ENCODE measurements around the gene GPRC5B.

Gene GPRC5B

GRCh38 chr16:19898924-19899604 lies 14.4 kb upstream of the GPRC5B start:
- Histone ChIP-seq H3K36me3 (ENCODE audit: control insufficient read depth, insufficient read depth, low read length) (no peaks in the 10 kb centered on the region), H3K27ac (ENCODE audit: insufficient read depth, low read length, poor library complexity, severe bottlenecking) (no peak overlapping the region), H3K9me3 (ENCODE audit: control insufficient read depth, low read length) (no peaks in the 10 kb centered on the region), H3K4me3 (ENCODE audit: insufficient read depth, low read depth, low read length, poor library complexity, severe bottlenecking) (no peak overlapping the region), H3K27me3 (replicated peaks; ENCODE audit: control insufficient read depth, insufficient read depth, low read length, poor library complexity, severe bottlenecking) (no peaks in the 10 kb centered on the region), H3K4me1 (ENCODE audit: control insufficient read depth, insufficient read depth, low read length, poor library complexity, severe bottlenecking) (no peaks in the 10 kb centered on the region)
- DNase-seq: no peak

GRCh38 chr16:19898166-19898565 lies 13.5 kb upstream of the GPRC5B start:
- no peaks in the 10 kb centered on the region for H3K36me3 ChIP-seq (ENCODE audit: control insufficient read depth, insufficient read depth, low read length)
- no peak overlapping the region for H3K27ac ChIP-seq (ENCODE audit: insufficient read depth, low read length, poor library complexity, severe bottlenecking)
- H3K4me3 ChIP-seq (ENCODE audit: insufficient read depth, low read depth, low read length, poor library complexity, severe bottlenecking): no peak overlapping the region
- no peaks in the 10 kb centered on the region for H3K9me3 ChIP-seq (ENCODE audit: control insufficient read depth, low read length)
- no peak for DNase-seq
- H3K27me3 ChIP-seq (replicated peaks; ENCODE audit: control insufficient read depth, insufficient read depth, low read length, poor library complexity, severe bottlenecking): no peaks in the 10 kb centered on the region
- no peaks in the 10 kb centered on the region for H3K4me1 ChIP-seq (ENCODE audit: control insufficient read depth, insufficient read depth, low read length, poor library complexity, severe bottlenecking)

DNA sequence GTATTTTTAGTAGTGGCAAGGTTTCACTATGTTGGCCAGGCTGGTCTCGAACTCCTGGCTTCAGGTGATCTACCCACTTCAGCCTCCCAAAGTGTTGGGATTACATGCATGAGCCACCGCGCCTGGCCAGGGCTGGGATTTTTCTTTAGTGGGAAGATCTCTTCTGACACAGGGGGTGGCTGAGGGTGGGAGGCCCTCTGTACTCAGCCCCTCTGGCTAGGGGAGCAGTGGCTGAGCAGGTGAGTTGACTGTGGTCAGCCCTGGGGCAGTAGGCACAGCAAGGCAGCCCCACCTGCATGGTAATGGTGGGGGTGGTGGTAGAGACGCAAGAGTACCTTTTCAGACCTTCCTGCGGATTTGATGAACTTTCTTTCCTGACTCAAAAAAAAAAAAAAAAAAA lies 12.3 kb upstream of the GPRC5B start:
- no peaks in the 10 kb centered on the region for H3K27me3 ChIP-seq (replicated peaks; ENCODE audit: control insufficient read depth, insufficient read depth, low read length, poor library complexity, severe bottlenecking)
- H3K27ac ChIP-seq (ENCODE audit: insufficient read depth, low read length, poor library complexity, severe bottlenecking): no peak overlapping the region
- no peaks in the 10 kb centered on the region for H3K36me3 ChIP-seq (ENCODE audit: control insufficient read depth, insufficient read depth, low read length)
- H3K9me3 ChIP-seq (ENCODE audit: control insufficient read depth, low read length): no peaks in the 10 kb centered on the region
- DNase-seq: no peak
- no peak overlapping the region for H3K4me3 ChIP-seq (ENCODE audit: insufficient read depth, low read depth, low read length, poor library complexity, severe bottlenecking)
- H3K4me1 ChIP-seq (ENCODE audit: control insufficient read depth, insufficient read depth, low read length, poor library complexity, severe bottlenecking): no peaks in the 10 kb centered on the region

DNA sequence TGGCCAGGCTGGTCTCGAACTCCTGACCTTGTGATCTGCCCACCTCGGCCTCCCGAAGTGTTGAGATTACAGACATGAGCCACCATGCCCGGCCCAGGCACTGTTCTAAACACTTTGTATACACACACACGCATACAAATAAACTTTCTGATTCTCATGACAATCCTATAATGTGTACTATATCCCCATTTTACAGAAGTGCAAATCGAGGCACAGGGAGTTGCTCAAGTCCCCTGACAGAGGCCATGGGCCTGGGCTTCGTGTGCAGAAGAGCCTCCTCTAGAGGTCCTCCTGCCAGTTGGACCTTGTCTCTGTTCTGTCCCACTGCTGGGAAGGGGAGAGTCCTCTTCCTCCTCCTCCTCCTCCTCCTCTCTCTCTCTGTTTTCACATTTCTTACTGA lies 9.9 kb upstream of the GPRC5B start:
- Histone ChIP-seq H3K27ac (ENCODE audit: insufficient read depth, low read length, poor library complexity, severe bottlenecking) (no peak overlapping the region), H3K9me3 (ENCODE audit: control insufficient read depth, low read length) (no peaks in the 10 kb centered on the region), H3K27me3 (replicated peaks; ENCODE audit: control insufficient read depth, insufficient read depth, low read length, poor library complexity, severe bottlenecking) (no peaks in the 10 kb centered on the region), H3K36me3 (ENCODE audit: control insufficient read depth, insufficient read depth, low read length) (no peaks in the 10 kb centered on the region), H3K4me3 (ENCODE audit: insufficient read depth, low read depth, low read length, poor library complexity, severe bottlenecking) (no peak overlapping the region), H3K4me1 (ENCODE audit: control insufficient read depth, insufficient read depth, low read length, poor library complexity, severe bottlenecking) (no peaks in the 10 kb centered on the region)
- DNase-seq: no peak

GRCh38 chr16:19892902-19893301 lies 8.3 kb upstream of the GPRC5B start:
- no peaks in the 10 kb centered on the region for H3K27me3 ChIP-seq (replicated peaks; ENCODE audit: control insufficient read depth, insufficient read depth, low read length, poor library complexity, severe bottlenecking)
- no peak overlapping the region for H3K27ac ChIP-seq (ENCODE audit: insufficient read depth, low read length, poor library complexity, severe bottlenecking)
- DNase-seq: no peak
- no peaks in the 10 kb centered on the region for H3K36me3 ChIP-seq (ENCODE audit: control insufficient read depth, insufficient read depth, low read length)
- H3K4me1 ChIP-seq (ENCODE audit: control insufficient read depth, insufficient read depth, low read length, poor library complexity, severe bottlenecking): no peaks in the 10 kb centered on the region
- H3K9me3 ChIP-seq (ENCODE audit: control insufficient read depth, low read length): no peaks in the 10 kb centered on the region
- H3K4me3 ChIP-seq (ENCODE audit: insufficient read depth, low read depth, low read length, poor library complexity, severe bottlenecking): no peak overlapping the region

- Histone ChIP-seq H3K27ac (ENCODE audit: insufficient read depth, low read length, poor library complexity, severe bottlenecking) (no peak overlapping the region), H3K4me3 (ENCODE audit: insufficient read depth, low read depth, low read length, poor library complexity, severe bottlenecking) (no peak overlapping the region), H3K27me3 (replicated peaks; ENCODE audit: control insufficient read depth, insufficient read depth, low read length, poor library complexity, severe bottlenecking) (peaks cover 2% of the 10 kb centered on the region), H3K4me1 (ENCODE audit: control insufficient read depth, insufficient read depth, low read length, poor library complexity, severe bottlenecking) (peaks cover 7% of the 10 kb centered on the region), H3K9me3 (ENCODE audit: control insufficient read depth, low read length) (no peaks in the 10 kb centered on the region), H3K36me3 (ENCODE audit: control insufficient read depth, insufficient read depth, low read length) (no peaks in the 10 kb centered on the region)
- no peak for DNase-seq
Measured at GRCh38 chr16:19890901-19891300, 6.3 kb upstream of the GPRC5B start.

GRCh38 chr16:19888834-19889233 lies 4.2 kb upstream of the GPRC5B start:
- Histone ChIP-seq H3K4me1 (ENCODE audit: control insufficient read depth, insufficient read depth, low read length, poor library complexity, severe bottlenecking) (peaks cover 21% of the 10 kb centered on the region), H3K27ac (ENCODE audit: insufficient read depth, low read length, poor library complexity, severe bottlenecking) (no peak overlapping the region), H3K36me3 (ENCODE audit: control insufficient read depth, insufficient read depth, low read length) (no peaks in the 10 kb centered on the region), H3K27me3 (replicated peaks; ENCODE audit: control insufficient read depth, insufficient read depth, low read length, poor library complexity, severe bottlenecking) (peaks cover 12% of the 10 kb centered on the region), H3K4me3 (ENCODE audit: insufficient read depth, low read depth, low read length, poor library complexity, severe bottlenecking) (no peak overlapping the region), H3K9me3 (ENCODE audit: control insufficient read depth, low read length) (no peaks in the 10 kb centered on the region)
- DNase-seq: no peak

DNA sequence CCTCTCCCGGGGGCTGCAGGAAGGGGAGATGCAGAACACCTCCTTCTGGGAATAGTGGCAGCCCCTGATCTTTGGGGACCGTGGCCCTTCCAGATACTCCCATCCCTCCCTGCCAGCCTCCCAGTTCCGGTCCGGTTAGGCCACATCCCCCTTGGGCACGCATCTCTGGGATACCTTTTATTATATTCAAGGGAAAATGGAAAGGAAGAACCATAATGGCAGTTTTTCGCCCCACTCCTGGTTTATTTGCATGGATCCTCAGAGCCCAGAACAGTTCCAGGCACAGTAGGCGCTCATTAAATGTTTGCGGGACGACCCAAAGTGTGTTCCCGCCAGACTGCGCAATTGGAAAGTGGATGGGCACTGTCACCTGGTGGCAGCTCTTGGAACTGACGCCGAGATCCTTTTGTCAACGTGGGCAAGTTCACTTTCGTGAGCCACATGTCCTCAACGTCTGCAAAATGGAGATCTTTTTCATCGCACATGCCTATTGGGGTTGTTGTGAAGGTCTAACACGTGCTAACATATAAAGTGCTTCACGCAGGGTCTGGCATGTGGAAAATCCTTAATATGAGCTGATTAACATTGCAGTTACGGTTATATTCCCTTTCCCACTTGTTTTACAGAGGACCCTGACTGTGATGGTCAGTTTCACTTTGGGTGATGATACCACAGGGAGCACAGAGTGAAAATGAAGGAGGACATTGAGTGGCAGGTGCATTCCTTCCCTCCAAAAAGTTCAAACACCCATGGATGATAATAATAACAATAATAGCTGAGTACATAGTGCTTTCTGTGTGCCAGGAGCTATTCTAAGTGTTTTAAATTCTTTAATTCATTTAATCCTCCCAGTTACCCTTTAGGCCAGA lies 1.7 kb upstream of the GPRC5B start:
- Histone ChIP-seq H3K36me3 (ENCODE audit: control insufficient read depth, insufficient read depth, low read length) (no peaks in the 10 kb centered on the region), H3K9me3 (ENCODE audit: control insufficient read depth, low read length) (no peaks in the 10 kb centered on the region), H3K27ac (ENCODE audit: insufficient read depth, low read length, poor library complexity, severe bottlenecking) (no peak overlapping the region), H3K27me3 (replicated peaks; ENCODE audit: control insufficient read depth, insufficient read depth, low read length, poor library complexity, severe bottlenecking) (peaks cover 27% of the 10 kb centered on the region), H3K4me1 (ENCODE audit: control insufficient read depth, insufficient read depth, low read length, poor library complexity, severe bottlenecking) (peaks cover 29% of the 10 kb centered on the region), H3K4me3 (ENCODE audit: insufficient read depth, low read depth, low read length, poor library complexity, severe bottlenecking) (peak overlapping the region; percentile 49)
- DNase-seq: peak; percentile 50 to 63 (median 60)

DNA sequence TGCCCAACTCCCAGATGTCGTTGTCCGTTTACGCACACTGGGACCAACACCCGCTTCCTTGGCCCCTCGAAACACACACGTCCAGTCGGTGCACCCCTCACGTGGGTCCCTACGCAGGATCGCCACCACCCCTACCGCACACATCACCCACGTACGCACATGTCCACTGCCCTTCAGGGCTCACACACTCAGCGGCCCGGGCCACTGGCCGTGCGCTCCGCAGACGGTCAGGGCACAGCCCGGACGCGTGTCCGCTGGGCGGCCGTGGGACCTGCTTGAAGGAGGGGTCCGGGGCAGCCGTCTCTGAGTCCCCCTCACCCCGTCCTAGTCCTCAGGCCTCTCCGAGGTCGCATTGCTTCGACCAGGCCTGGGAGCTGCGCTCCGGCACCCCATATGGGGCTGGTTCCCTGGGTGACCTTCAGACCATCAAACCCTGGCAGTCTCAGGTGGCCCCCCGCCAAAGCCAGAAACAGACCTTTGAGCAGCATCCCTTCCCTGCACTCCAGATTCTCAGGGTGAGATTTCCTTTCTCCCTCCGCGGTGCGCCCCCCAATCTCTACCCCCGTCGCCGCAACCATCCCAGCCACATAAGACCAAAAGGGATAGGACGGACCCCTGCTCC lies 914 bp upstream of the GPRC5B start:
- DNase-seq: no peak
- H3K4me3 ChIP-seq (ENCODE audit: insufficient read depth, low read depth, low read length, poor library complexity, severe bottlenecking): peak overlapping the region; percentile 49
- no peaks in the 10 kb centered on the region for H3K9me3 ChIP-seq (ENCODE audit: control insufficient read depth, low read length)
- H3K36me3 ChIP-seq (ENCODE audit: control insufficient read depth, insufficient read depth, low read length): no peaks in the 10 kb centered on the region
- H3K4me1 ChIP-seq (ENCODE audit: control insufficient read depth, insufficient read depth, low read length, poor library complexity, severe bottlenecking): peaks cover 29% of the 10 kb centered on the region
- no peak overlapping the region for H3K27ac ChIP-seq (ENCODE audit: insufficient read depth, low read length, poor library complexity, severe bottlenecking)
- H3K27me3 ChIP-seq (replicated peaks; ENCODE audit: control insufficient read depth, insufficient read depth, low read length, poor library complexity, severe bottlenecking): peaks cover 27% of the 10 kb centered on the region

DNA sequence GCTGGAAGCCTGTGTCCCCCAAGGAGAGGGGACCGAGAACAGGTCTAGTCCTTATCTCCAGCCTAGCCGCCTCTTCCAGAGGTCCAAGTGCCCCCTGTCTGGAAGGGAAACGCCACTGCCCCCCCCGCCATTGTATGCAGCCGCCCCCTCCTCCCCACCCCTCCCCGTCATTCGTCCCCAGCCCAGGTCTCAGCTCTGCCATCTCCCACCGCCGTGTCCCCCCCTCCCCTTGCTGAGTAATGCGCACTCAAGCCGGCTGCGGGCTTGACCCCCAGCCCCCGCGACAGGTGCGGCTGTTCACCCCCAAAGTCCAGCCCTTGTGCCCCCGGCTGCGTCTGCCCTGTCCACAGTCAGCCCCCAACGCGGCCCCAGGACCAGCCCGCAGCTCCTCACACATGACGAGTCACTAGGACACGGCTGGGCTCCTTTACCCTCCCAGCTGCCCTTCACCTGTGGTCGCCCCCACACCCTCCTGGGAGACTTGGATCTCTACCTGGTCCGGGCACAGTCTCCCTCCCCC lies 622 bp downstream of the GPRC5B start:
- Histone ChIP-seq H3K4me1 (ENCODE audit: control insufficient read depth, insufficient read depth, low read length, poor library complexity, severe bottlenecking) (peaks cover 29% of the 10 kb centered on the region), H3K27me3 (replicated peaks; ENCODE audit: control insufficient read depth, insufficient read depth, low read length, poor library complexity, severe bottlenecking) (peaks cover 27% of the 10 kb centered on the region), H3K36me3 (ENCODE audit: control insufficient read depth, insufficient read depth, low read length) (no peaks in the 10 kb centered on the region), H3K4me3 (ENCODE audit: insufficient read depth, low read depth, low read length, poor library complexity, severe bottlenecking) (peak overlapping the region; percentile 60), H3K27ac (ENCODE audit: insufficient read depth, low read length, poor library complexity, severe bottlenecking) (no peak overlapping the region), H3K9me3 (ENCODE audit: control insufficient read depth, low read length) (no peaks in the 10 kb centered on the region)
- no peak for DNase-seq

Measured in effector memory CD4-positive, alpha-beta T cell (primary cell).